ENCODE results near the gene BLOC1S1. TPM values are rescaled to one million over a fixed set of nuclear protein-coding genes. Genes with fewer than 3 reads are reported as not detected.

The BLOC1S1 gene
- total RNA-seq, 1 experiment from 2014 or later: 76.0 TPM

GRCh38 chr12:55746913-55747231 lies 31.0 kb downstream of the BLOC1S1 start:
- DNase-seq (ENCODE audit: low spot score): no peak
- no peak for TF ChIP-seq CTCF (conservative IDR thresholded peaks at IDR 0.05; ENCODE audit: low read depth, low read length)
- TF ChIP-seq EZH2 (IDR thresholded peaks at IDR 0.05; ENCODE audit: borderline replicate concordance, low read depth, low read length, poor library complexity, severe bottlenecking): no peak
- H3K9me3 ChIP-seq (ENCODE audit: low read depth, low read length, poor library complexity, severe bottlenecking): no peaks in the 10 kb centered on the region
- H3K27me3 ChIP-seq (replicated peaks; ENCODE audit: insufficient read depth, low read depth, low read length, poor library complexity): no peaks in the 10 kb centered on the region
- POLR2A ChIA-PET (ENCODE audit: low non-redundant PET): interaction anchor here (0.6 kb wide), 1 partner anchor 53 kb away, joined by 11 read pairs; no protein-coding TSS in a partner anchor
- no peak overlapping the region for H3K27ac ChIP-seq (ENCODE audit: low read depth, low read length, poor library complexity, severe bottlenecking)
- peaks cover 46% of the 10 kb centered on the region for H3K36me3 ChIP-seq (ENCODE audit: insufficient read depth, low read length, poor library complexity, severe bottlenecking)
- peaks cover 9% of the 10 kb centered on the region for H3K4me1 ChIP-seq (ENCODE audit: insufficient read depth, low read length, poor library complexity, severe bottlenecking)
- intact Hi-C loops (cut with micrococcal nuclease; ENCODE audit: unreplicated experiment): no loop called here
- CTCF ChIA-PET: no interaction called here
- no peak overlapping the region for H3K4me3 ChIP-seq (ENCODE audit: low read depth, low read length, poor library complexity, severe bottlenecking)
- no TSS peak for BruUV-seq (replicated peaks)

- Histone ChIP-seq H3K9me3 (ENCODE audit: low read depth, low read length, poor library complexity, severe bottlenecking) (no peaks in the 10 kb centered on the region), H3K4me3 (ENCODE audit: low read depth, low read length, poor library complexity, severe bottlenecking) (no peak overlapping the region), H3K27ac (ENCODE audit: low read depth, low read length, poor library complexity, severe bottlenecking) (no peak overlapping the region), H3K27me3 (replicated peaks; ENCODE audit: insufficient read depth, low read depth, low read length, poor library complexity) (no peaks in the 10 kb centered on the region), H3K36me3 (ENCODE audit: insufficient read depth, low read length, poor library complexity, severe bottlenecking) (peaks cover 61% of the 10 kb centered on the region), H3K4me1 (ENCODE audit: insufficient read depth, low read length, poor library complexity, severe bottlenecking) (peaks cover 9% of the 10 kb centered on the region)
- TF ChIP-seq CTCF (conservative IDR thresholded peaks at IDR 0.05; ENCODE audit: low read depth, low read length) (no peak), EZH2 (IDR thresholded peaks at IDR 0.05; ENCODE audit: borderline replicate concordance, low read depth, low read length, poor library complexity, severe bottlenecking) (no peak)
- BruUV-seq (replicated peaks): no TSS peak
- no peak for DNase-seq (ENCODE audit: low spot score)
- ChIA-PET POLR2A (ENCODE audit: low non-redundant PET) (no interaction called here), CTCF (no interaction called here)
- intact Hi-C loops (cut with micrococcal nuclease; ENCODE audit: unreplicated experiment): no loop called here
Measured at GRCh38 chr12:55748230-55748993, 32.6 kb downstream of the BLOC1S1 start.

GRCh38 chr12:55755246-55755645 lies 39.4 kb downstream of the BLOC1S1 start:
- intact Hi-C loops (cut with micrococcal nuclease; ENCODE audit: unreplicated experiment): no loop called here
- no peaks in the 10 kb centered on the region for H3K9me3 ChIP-seq (ENCODE audit: low read depth, low read length, poor library complexity, severe bottlenecking)
- DNase-seq (ENCODE audit: low spot score): no peak
- peaks cover 92% of the 10 kb centered on the region for H3K36me3 ChIP-seq (ENCODE audit: insufficient read depth, low read length, poor library complexity, severe bottlenecking)
- H3K27ac ChIP-seq (ENCODE audit: low read depth, low read length, poor library complexity, severe bottlenecking): no peak overlapping the region
- ChIA-PET CTCF (no interaction called here), POLR2A (ENCODE audit: low non-redundant PET) (interaction anchor here (1.3 kb wide), 1 partner anchor 12 kb away, joined by 3 read pairs; no protein-coding TSS in a partner anchor)
- TF ChIP-seq EZH2 (IDR thresholded peaks at IDR 0.05; ENCODE audit: borderline replicate concordance, low read depth, low read length, poor library complexity, severe bottlenecking) (no peak), CTCF (conservative IDR thresholded peaks at IDR 0.05; ENCODE audit: low read depth, low read length) (no peak)
- BruUV-seq (replicated peaks): no TSS peak
- no peaks in the 10 kb centered on the region for H3K4me1 ChIP-seq (ENCODE audit: insufficient read depth, low read length, poor library complexity, severe bottlenecking)
- H3K4me3 ChIP-seq (ENCODE audit: low read depth, low read length, poor library complexity, severe bottlenecking): no peak overlapping the region
- H3K27me3 ChIP-seq (replicated peaks; ENCODE audit: insufficient read depth, low read depth, low read length, poor library complexity): no peaks in the 10 kb centered on the region

Measured in A673 (cell line).